GM12872 (cell line): ENCODE results near the gene ZSCAN18.

Experiments
- CTCF ChIP-seq: IDR thresholded peaks from 3 replicates; pipeline ENCODE4 v1.5.1; 2011; ENCODE audit warnings: low read depth, mild to moderate bottlenecking, low read length, moderate library complexity; ENCODE audit not compliant: insufficient read depth

Gene ZSCAN18

DNA sequence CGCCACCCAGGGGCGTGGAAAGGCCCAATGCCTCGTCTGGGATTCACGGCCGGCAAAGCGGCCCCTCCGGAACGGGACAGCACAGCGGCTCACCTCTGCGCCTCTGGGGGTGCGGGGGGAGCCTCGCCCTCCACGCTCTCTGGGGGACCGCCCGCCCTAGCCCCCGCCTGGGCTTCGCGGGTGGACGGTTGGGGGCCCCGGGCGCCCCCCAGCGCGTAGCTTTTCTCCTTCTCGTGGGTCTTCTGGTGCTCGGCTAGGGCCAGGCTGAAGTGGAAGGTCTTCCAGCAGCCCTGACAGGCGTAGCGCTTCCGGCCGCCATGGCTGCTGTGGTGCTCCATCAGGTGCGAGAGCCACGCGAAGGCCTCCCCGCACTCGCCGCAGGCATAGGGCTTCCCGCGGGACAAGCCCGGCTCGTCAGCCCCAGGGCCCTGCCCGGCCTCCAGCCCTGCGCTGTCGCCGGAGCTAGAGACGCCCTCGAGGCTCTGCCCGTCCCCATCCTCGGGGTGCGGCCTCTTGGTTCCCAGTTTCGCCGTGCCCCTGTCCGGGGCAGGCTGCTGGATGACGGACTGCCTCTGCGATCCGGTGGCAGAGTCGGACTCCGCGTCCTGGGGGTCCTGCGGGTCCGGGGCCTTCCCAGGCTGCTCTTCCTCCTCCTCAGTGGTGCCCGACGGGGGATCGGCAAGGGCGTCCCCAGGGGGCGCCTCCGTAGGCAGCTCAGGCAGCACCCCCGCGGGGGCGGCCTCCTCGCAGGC is 13.3 kb downstream of the ZSCAN18 start:
- TF ChIP-seq CTCF, result no peak

- no peak for TF ChIP-seq CTCF
Observed at GRCh38 chr19:58083021-58083420, 15.0 kb downstream of the ZSCAN18 start.

- TF ChIP-seq CTCF, result no peak
Observed at GRCh38 chr19:58079792-58080191, 18.2 kb downstream of the ZSCAN18 start.

DNA sequence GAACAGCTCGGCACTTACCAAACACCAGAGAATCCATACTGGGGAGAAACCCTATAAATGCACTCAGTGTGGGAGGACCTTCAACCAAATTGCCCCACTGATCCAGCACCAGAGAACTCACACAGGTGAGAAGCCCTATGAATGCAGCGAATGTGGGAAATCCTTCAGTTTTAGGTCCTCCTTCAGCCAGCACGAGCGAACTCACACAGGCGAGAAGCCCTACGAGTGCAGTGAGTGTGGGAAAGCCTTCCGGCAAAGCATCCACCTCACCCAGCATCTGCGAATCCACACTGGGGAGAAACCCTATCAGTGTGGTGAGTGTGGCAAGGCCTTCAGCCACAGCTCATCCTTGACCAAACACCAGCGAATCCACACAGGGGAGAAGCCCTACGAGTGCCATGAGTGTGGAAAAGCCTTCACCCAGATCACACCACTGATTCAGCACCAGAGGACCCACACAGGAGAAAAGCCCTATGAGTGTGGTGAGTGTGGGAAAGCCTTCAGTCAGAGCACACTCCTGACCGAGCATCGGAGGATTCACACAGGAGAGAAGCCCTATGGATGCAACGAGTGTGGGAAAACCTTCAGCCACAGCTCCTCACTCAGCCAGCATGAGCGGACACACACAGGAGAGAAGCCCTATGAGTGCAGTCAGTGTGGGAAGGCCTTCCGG is 30.7 kb downstream of the ZSCAN18 start:
- TF ChIP-seq CTCF, result no peak

- no peak for TF ChIP-seq CTCF
Observed at GRCh38 chr19:58063712-58064111, 34.3 kb downstream of the ZSCAN18 start.

GRCh38 chr19:58060231-58060630 is 37.8 kb downstream of the ZSCAN18 start:
- TF ChIP-seq CTCF, result no peak

DNA sequence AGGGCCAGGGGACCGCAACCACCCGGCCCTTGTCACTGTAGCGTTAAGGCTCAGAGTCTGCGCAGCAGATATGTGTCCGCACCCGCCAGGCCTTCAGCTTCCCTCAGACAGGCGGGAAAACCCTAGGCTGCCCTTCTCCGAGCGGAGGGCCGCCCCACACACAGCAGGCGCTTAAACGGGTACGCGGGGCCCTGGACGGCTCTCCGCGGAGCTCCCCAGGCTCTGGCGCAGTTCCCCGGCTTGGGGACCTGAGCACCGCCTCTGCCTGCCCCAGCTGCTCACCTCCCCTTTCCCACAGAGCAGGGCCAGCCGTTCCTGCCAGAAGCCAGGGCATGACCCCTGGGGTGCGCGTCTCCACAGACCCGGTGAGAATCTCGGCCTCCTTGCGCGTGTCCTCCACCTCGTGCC is 38.4 kb downstream of the ZSCAN18 start:
- TF ChIP-seq CTCF, result no peak
